HepG2 (cell line): ENCODE data around the gene PPP4C. TPM values are rescaled to one million over a fixed set of nuclear protein-coding genes. Genes with fewer than 3 reads are reported as not detected.

Experiments used
- CBX2 ChIP-seq, 2 experiments: fragments of 200-600 bp in 1 of 2; sonication (generic); formaldehyde crosslinking in 1 of 2; IDR thresholded peaks; 2 replicates each; pipeline versions ENCODE4 v1.7.0 to v1.8.1; 2018 to 2022; ENCODE audit warnings: low read depth in 2 of 2, low read length in 1 of 2, mild to moderate bottlenecking in 1 of 2, missing genetic modification reagents in 1 of 2
- FOXP1 ChIP-seq, 2 experiments: fragments of 450-650 bp in 1 of 2; IDR thresholded peaks; 2 replicates each; pipeline ENCODE4 v1.6.1; 2017 to 2018; ENCODE audit warnings: antibody characterized with exemption in 1 of 2
- GFI1 ChIP-seq: sonication (generic); formaldehyde crosslinking; IDR thresholded peaks from 2 replicates; pipeline ENCODE4 v1.5.0; 2020; ENCODE audit warnings: missing genetic modification reagents, mild to moderate bottlenecking, borderline replicate concordance
- HOXA3 ChIP-seq: sonication (generic); formaldehyde crosslinking; IDR thresholded peaks from 2 replicates; pipeline ENCODE4 v1.5.0; 2020; ENCODE audit warnings: missing genetic modification reagents
- JUN ChIP-seq: sonication (generic); formaldehyde crosslinking; IDR thresholded peaks from 2 replicates; pipeline ENCODE4 v1.4.0; 2020; ENCODE audit warnings: mild to moderate bottlenecking, missing genetic modification reagents
- KAT8 ChIP-seq: IDR thresholded peaks from 2 replicates; pipeline ENCODE4 v1.6.1; 2016; ENCODE audit warnings: missing genetic modification reagents, missing compliant biosample characterization
- MAF1 ChIP-seq: sonication (generic); formaldehyde crosslinking; IDR thresholded peaks from 2 replicates; pipeline ENCODE4 v1.5.0; 2020; ENCODE audit warnings: missing genetic modification reagents, borderline replicate concordance
- NBN ChIP-seq: fragments of 450-650 bp; conservative IDR thresholded peaks from 2 replicates; pipeline ENCODE4 v1.6.1; 2017
- NFE2L1 ChIP-seq: sonication (generic); formaldehyde crosslinking; IDR thresholded peaks from 2 replicates; pipeline ENCODE4 v1.4.0; 2020; ENCODE audit warnings: missing genetic modification reagents, mild to moderate bottlenecking, borderline replicate concordance
- NFKB2 ChIP-seq: sonication (generic); formaldehyde crosslinking; IDR thresholded peaks from 2 replicates; pipeline ENCODE4 v1.4.0; 2020; ENCODE audit warnings: missing genetic modification reagents, borderline replicate concordance
- PHB2 ChIP-seq: fragments of 450-650 bp; IDR thresholded peaks from 2 replicates; pipeline ENCODE4 v1.6.1; 2018; ENCODE audit not compliant: partially characterized antibody
- SMARCC2 ChIP-seq: fragments of 450-650 bp; IDR thresholded peaks from 2 replicates; pipeline ENCODE4 v1.6.1; 2017; ENCODE audit warnings: antibody characterized with exemption, mild to moderate bottlenecking
- SMC3 ChIP-seq: IDR thresholded peaks from 2 replicates; pipeline ENCODE4 v1.6.1; 2011; ENCODE audit warnings: low read length, improper control_type of control experiment
- SNRNP70 ChIP-seq: fragments of 200-400 bp; formaldehyde crosslinking; IDR thresholded peaks from 2 replicates; pipeline ENCODE4 v1.6.1; 2017; ENCODE audit warnings: mild to moderate bottlenecking, low read depth, low read length, moderate library complexity
- ZFP82 ChIP-seq: sonication (generic); formaldehyde crosslinking; IDR thresholded peaks from 2 replicates; pipeline ENCODE4 v1.5.1; 2020; ENCODE audit warnings: mild to moderate bottlenecking, missing genetic modification reagents, borderline replicate concordance
- ZNF12 ChIP-seq: sonication (generic); formaldehyde crosslinking; IDR thresholded peaks from 2 replicates; pipeline ENCODE4 v1.5.0; 2020; ENCODE audit warnings: missing genetic modification reagents
- ZNF383 ChIP-seq: sonication (generic); formaldehyde crosslinking; IDR thresholded peaks from 2 replicates; pipeline ENCODE4 v1.4.0; 2020; ENCODE audit warnings: missing genetic modification reagents, mild to moderate bottlenecking, borderline replicate concordance
- ZNF44 ChIP-seq: sonication (generic); formaldehyde crosslinking; IDR thresholded peaks from 2 replicates; pipeline ENCODE4 v1.5.1; 2020; ENCODE audit warnings: mild to moderate bottlenecking, missing genetic modification reagents
- ZNF652 ChIP-seq: IDR thresholded peaks from 2 replicates; pipeline ENCODE4 v1.6.1; 2016; ENCODE audit warnings: low read depth, borderline replicate concordance
- ZSCAN12 ChIP-seq: sonication (generic); formaldehyde crosslinking; IDR thresholded peaks from 2 replicates; pipeline ENCODE4 v1.9.0; 2021; ENCODE audit warnings: mild to moderate bottlenecking, missing genetic modification reagents
- ZSCAN22 ChIP-seq: sonication (generic); formaldehyde crosslinking; IDR thresholded peaks from 2 replicates; pipeline ENCODE4 v1.4.0; 2020; ENCODE audit warnings: mild to moderate bottlenecking, missing genetic modification reagents
- polyA plus RNA-seq, 8 experiments: library from polyadenylated mRNA; depleted of rRNA in 3 of 8; stranded (reverse) in 7 of 8; unstranded in 1 of 8; fragments of >200 nt; fragmentation: Illumina TruSeq in 4 of 8; extraction: Trizol in 4 of 8; gene quantifications; 2 replicates each; pipeline versions ENCODE4 v1.2.1 to v1.2.3, GENCODE V29; 2011 to 2016; ENCODE audit warnings: low read depth in 4 of 8, missing spikeins in 1 of 8, mixed read lengths in 1 of 8; ENCODE audit not compliant: insufficient read depth in 1 of 8
- total RNA-seq, 5 experiments: library from RNA; depleted of rRNA; stranded (reverse); fragments of >200 nt; fragmentation: Illumina TruSeq; extraction: Trizol; gene quantifications; 2 replicates each; pipeline ENCODE4 v1.2.3, GENCODE V29; 2016; ENCODE audit warnings: low read depth in 1 of 5
- TF ChIP-seq, protein P1 (sequence below): IDR thresholded peaks from 2 replicates; pipeline ENCODE4 v1.6.1; 2016; ENCODE audit warnings: control low read depth
- TF ChIP-seq, protein P2 (sequence below): sonication (generic); formaldehyde crosslinking; IDR thresholded peaks from 2 replicates; pipeline ENCODE4 v1.5.0; 2020; ENCODE audit warnings: missing genetic modification reagents, mild to moderate bottlenecking, borderline replicate concordance
- TF ChIP-seq, protein P3 (sequence below): sonication (generic); formaldehyde crosslinking; IDR thresholded peaks from 2 replicates; pipeline ENCODE4 v1.5.1; 2020; ENCODE audit warnings: mild to moderate bottlenecking, missing genetic modification reagents, moderate library complexity
- TF ChIP-seq, protein P4 (sequence below): sonication (generic); formaldehyde crosslinking; IDR thresholded peaks from 2 replicates; pipeline ENCODE4 v1.4.0; 2020; ENCODE audit warnings: missing genetic modification reagents
- TF ChIP-seq, protein P5 (sequence below): IDR thresholded peaks from 2 replicates; pipeline ENCODE4 v1.6.1; 2016; ENCODE audit warnings: mild to moderate bottlenecking, missing biosample characterization, missing genetic modification reagents

Gene PPP4C
- total and polyA plus RNA-seq, 2 of the 13 experiments (the other 11 are each of a cell fraction or from before 2014, with no cell fraction given): 176 to 220 TPM

DNA sequence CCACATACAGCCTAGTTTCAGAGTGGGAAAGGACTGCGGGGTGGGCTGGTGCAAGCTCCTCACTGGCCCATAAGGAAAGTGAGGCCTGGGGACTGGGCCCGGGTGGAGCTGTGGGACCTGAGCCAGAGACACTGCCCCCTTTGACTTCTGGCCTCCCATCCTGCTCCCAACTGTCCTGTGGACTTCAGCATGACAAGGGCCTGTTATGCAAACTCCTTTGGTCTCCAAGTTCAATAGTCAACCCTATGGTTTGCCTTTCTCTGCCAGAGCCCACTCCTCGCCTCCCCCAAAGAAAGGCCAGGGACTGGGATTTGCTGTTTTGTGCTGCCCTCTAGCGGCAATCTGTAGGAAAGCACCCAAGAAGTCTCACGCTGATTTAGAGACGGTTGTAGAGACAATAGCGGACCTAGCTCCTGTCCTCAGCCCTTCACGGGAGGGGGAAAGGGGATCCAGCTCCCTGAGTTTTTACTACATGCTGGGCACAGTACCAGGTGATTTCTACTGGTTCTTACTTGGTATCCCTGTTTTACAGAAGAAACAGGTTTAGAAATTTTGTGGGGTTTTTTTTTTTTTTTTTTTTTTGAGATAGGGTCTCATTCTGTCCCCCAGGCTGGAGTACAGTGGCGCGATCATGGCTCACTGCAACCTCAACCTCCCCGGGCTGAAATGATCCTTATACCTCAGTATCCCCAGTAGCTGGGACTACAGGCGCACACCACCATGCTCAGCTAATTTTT lies 43.5 kb upstream of the PPP4C start (continued):
- TF ChIP-seq FOXP1 (IDR thresholded peaks at IDR 0.05) (no peak), FOXP1 (CRISPR knock-in tag; IDR thresholded peaks at IDR 0.05) (no peak), NFE2L1 (CRISPR knock-in tag) (no peak), SMARCC2 (no peak), NBN (no peak), SNRNP70 (no peak), SMC3 (peak; percentile 87), ZNF12 (CRISPR knock-in tag) (peak; percentile 44; the same call in 1 of the 2 replicates), ZNF652 (CRISPR knock-in tag) (no peak), PHB2 (no peak), NFKB2 (no peak; the same call in 1 of the 2 replicates), KAT8 (CRISPR knock-in tag) (peak; percentile 29; the same call in 1 of the 2 replicates), JUN (CRISPR knock-in tag) (no peak), GFI1 (CRISPR knock-in tag) (0 out of 2 replicates have a peak, but pooled peaks have one; percentile 27), CBX2 (IDR thresholded peaks at IDR 0.05; ENCODE audit: low read depth, low read length) (no peak), CBX2 (CRISPR knock-in tag; IDR thresholded peaks at IDR 0.05; ENCODE audit: low read depth) (no peak), ZSCAN22 (CRISPR knock-in tag) (no peak), ZSCAN12 (CRISPR knock-in tag) (no peak), MAF1 (CRISPR knock-in tag) (no peak), HOXA3 (CRISPR knock-in tag) (no peak), ZNF44 (no peak), ZFP82 (no peak), ZNF383 (CRISPR knock-in tag) (no peak)
- TF ChIP-seq, protein P1, sequence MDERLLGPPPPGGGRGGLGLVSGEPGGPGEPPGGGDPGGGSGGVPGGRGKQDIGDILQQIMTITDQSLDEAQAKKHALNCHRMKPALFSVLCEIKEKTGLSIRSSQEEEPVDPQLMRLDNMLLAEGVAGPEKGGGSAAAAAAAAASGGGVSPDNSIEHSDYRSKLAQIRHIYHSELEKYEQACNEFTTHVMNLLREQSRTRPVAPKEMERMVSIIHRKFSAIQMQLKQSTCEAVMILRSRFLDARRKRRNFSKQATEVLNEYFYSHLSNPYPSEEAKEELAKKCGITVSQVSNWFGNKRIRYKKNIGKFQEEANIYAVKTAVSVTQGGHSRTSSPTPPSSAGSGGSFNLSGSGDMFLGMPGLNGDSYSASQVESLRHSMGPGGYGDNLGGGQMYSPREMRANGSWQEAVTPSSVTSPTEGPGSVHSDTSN (CRISPR knock-in tag): no peak
- TF ChIP-seq, protein P2, sequence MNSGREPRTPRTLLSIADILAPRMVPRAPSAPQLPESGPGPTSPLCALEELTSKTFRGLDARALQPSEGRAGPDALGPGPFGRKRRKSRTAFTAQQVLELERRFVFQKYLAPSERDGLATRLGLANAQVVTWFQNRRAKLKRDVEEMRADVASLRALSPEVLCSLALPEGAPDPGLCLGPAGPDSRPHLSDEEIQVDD (CRISPR knock-in tag): no peak
- TF ChIP-seq, protein P3, sequence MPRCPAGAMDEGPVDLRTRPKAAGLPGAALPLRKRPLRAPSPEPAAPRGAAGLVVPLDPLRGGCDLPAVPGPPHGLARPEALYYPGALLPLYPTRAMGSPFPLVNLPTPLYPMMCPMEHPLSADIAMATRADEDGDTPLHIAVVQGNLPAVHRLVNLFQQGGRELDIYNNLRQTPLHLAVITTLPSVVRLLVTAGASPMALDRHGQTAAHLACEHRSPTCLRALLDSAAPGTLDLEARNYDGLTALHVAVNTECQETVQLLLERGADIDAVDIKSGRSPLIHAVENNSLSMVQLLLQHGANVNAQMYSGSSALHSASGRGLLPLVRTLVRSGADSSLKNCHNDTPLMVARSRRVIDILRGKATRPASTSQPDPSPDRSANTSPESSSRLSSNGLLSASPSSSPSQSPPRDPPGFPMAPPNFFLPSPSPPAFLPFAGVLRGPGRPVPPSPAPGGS (CRISPR knock-in tag): no peak
- TF ChIP-seq, protein P4, sequence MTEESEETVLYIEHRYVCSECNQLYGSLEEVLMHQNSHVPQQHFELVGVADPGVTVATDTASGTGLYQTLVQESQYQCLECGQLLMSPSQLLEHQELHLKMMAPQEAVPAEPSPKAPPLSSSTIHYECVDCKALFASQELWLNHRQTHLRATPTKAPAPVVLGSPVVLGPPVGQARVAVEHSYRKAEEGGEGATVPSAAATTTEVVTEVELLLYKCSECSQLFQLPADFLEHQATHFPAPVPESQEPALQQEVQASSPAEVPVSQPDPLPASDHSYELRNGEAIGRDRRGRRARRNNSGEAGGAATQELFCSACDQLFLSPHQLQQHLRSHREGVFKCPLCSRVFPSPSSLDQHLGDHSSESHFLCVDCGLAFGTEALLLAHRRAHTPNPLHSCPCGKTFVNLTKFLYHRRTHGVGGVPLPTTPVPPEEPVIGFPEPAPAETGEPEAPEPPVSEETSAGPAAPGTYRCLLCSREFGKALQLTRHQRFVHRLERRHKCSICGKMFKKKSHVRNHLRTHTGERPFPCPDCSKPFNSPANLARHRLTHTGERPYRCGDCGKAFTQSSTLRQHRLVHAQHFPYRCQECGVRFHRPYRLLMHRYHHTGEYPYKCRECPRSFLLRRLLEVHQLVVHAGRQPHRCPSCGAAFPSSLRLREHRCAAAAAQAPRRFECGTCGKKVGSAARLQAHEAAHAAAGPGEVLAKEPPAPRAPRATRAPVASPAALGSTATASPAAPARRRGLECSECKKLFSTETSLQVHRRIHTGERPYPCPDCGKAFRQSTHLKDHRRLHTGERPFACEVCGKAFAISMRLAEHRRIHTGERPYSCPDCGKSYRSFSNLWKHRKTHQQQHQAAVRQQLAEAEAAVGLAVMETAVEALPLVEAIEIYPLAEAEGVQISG (CRISPR knock-in tag): no peak
- TF ChIP-seq, protein P5, sequence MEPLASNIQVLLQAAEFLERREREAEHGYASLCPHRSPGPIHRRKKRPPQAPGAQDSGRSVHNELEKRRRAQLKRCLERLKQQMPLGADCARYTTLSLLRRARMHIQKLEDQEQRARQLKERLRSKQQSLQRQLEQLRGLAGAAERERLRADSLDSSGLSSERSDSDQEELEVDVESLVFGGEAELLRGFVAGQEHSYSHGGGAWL (CRISPR knock-in tag): no peak
